Measurements from ENCODE around the gene CHD8. TPM values are rescaled to one million over a fixed set of nuclear protein-coding genes. Genes with fewer than 3 reads are reported as not detected.

The CHD8 gene
- total RNA-seq, 1 donor from 2014 or later, result 72.6 TPM

- no peaks in the 10 kb centered on the region for H3K9me3 ChIP-seq
- TF ChIP-seq CTCF (IDR thresholded peaks at IDR 0.05), result no peak
- H3K4me1 ChIP-seq, result peaks cover 22% of the 10 kb centered on the region
- peak overlapping the region; percentile 94 for H3K27ac ChIP-seq
- ATAC-seq (no peak), DNase-seq (no peak)
- no peaks in the 10 kb centered on the region for H3K27me3 ChIP-seq
- H3K36me3 ChIP-seq, result peaks cover 25% of the 10 kb centered on the region
- intact Hi-C loops (cut with DNase I), result no loop called here
- H3K4me3 ChIP-seq, result peak overlapping the region; percentile 77
Observed at GRCh38 chr14:21384494-21384851, 71.5 kb downstream of the CHD8 start.

- ATAC-seq, result peak; percentile 98
- Histone ChIP-seq H3K27ac (peak within 1 kb of the TSS; percentile 94), H3K4me3 (peak within 1 kb of the TSS; percentile 77), H3K9me3 (no peaks in the 10 kb centered on the region), H3K4me1 (peaks cover 22% of the 10 kb centered on the region), H3K27me3 (no peaks in the 10 kb centered on the region), H3K36me3 (peaks cover 20% of the 10 kb centered on the region)
- intact Hi-C loops (cut with DNase I), result no loop called here
- no peak for TF ChIP-seq CTCF (IDR thresholded peaks at IDR 0.05)
- DNase-seq, result peak; percentile 98
Observed at GRCh38 chr14:21383848-21384493, 72.0 kb downstream of the CHD8 start, which contains the start of gene SUPT16H. TSS of gene SUPT16H (minus strand) at chr14:21384019. CDS start at chr14:21383927, 92 bp downstream.

GRCh38 chr14:21382886-21383847, 72.8 kb downstream of the CHD8 start:
- peak overlapping the region; percentile 77 for H3K4me3 ChIP-seq
- H3K27ac ChIP-seq, result peak overlapping the region; percentile 94
- ATAC-seq (peak; percentile 49), DNase-seq (peak; percentile 68)
- no peak for TF ChIP-seq CTCF (IDR thresholded peaks at IDR 0.05)
- intact Hi-C loops (cut with DNase I), result no loop called here
- H3K9me3 ChIP-seq, result no peaks in the 10 kb centered on the region
- H3K36me3 ChIP-seq, result peaks cover 12% of the 10 kb centered on the region
- no peaks in the 10 kb centered on the region for H3K27me3 ChIP-seq
- H3K4me1 ChIP-seq, result peaks cover 22% of the 10 kb centered on the region

GRCh38 chr14:21382095-21382494, 73.8 kb downstream of the CHD8 start:
- Histone ChIP-seq H3K27ac (no peak overlapping the region), H3K27me3 (no peaks in the 10 kb centered on the region), H3K36me3 (peaks cover 8% of the 10 kb centered on the region), H3K4me3 (no peak overlapping the region), H3K4me1 (peaks cover 22% of the 10 kb centered on the region), H3K9me3 (no peaks in the 10 kb centered on the region)
- ATAC-seq (no peak), DNase-seq (no peak)
- TF ChIP-seq CTCF (IDR thresholded peaks at IDR 0.05), result no peak
- intact Hi-C loops (cut with DNase I), result no loop called here

GRCh38 chr14:21379338-21379737, 76.6 kb downstream of the CHD8 start:
- DNase-seq, result no peak
- H3K9me3 ChIP-seq, result no peaks in the 10 kb centered on the region
- H3K4me1 ChIP-seq, result peaks cover 15% of the 10 kb centered on the region
- ATAC-seq, result no peak
- no peaks in the 10 kb centered on the region for H3K36me3 ChIP-seq
- no peaks in the 10 kb centered on the region for H3K27me3 ChIP-seq
- H3K27ac ChIP-seq, result no peak overlapping the region
- TF ChIP-seq CTCF (IDR thresholded peaks at IDR 0.05), result no peak
- intact Hi-C loops (cut with DNase I), result no loop called here
- no peak overlapping the region for H3K4me3 ChIP-seq
